Right lobe of liver (tissue), 6 donors: ENCODE results near the gene ADAMTS6. TPM values are rescaled to one million over a fixed set of nuclear protein-coding genes. Genes with fewer than 3 reads are reported as not detected.

Source experiments
- ATAC-seq, 4 donors: fragments of 200-7000 bp; cut with Tn5 transposase; one replicate each; pipeline ENCODE4 v1.9.1; 2020; ENCODE audit warnings: mild to moderate bottlenecking in 4 of 4, moderate library complexity in 4 of 4
- DNase-seq, 3 donors: peaks; one replicate each; pipeline ENCODE4 v3.0.0-alpha.2; 2020
- H3K27ac ChIP-seq, 3 donors: fragments of 200-600 bp; one replicate each; pipeline ENCODE4 v1.8.0; 2022
- H3K27me3 ChIP-seq, 2 donors: fragments of 200-600 bp; one replicate each; pipeline ENCODE4 v1.8.0; 2022
- H3K36me3 ChIP-seq, 4 donors: fragments of 200-600 bp; sonication (generic) in 1 of 4; one replicate each; pipeline versions ENCODE4 v1.5.1 to v1.8.0; 2017 to 2022; ENCODE audit warnings: control low read depth in 1 of 4
- H3K4me1 ChIP-seq, 4 donors: fragments of 200-600 bp; sonication (generic) in 1 of 4; one replicate each; pipeline versions ENCODE4 v1.5.1 to v1.8.0; 2017 to 2022; ENCODE audit warnings: control low read depth in 1 of 4
- H3K4me3 ChIP-seq, 3 donors: fragments of 200-600 bp; one replicate each; pipeline ENCODE4 v1.8.0; 2022
- H3K9me3 ChIP-seq, 4 donors: fragments of 200-600 bp; sonication (generic) in 1 of 4; one replicate each; pipeline versions ENCODE4 v1.5.1 to v1.8.0; 2017 to 2022; ENCODE audit warnings: control low read depth in 1 of 4
- CTCF ChIP-seq, 4 donors: fragments of 200-600 bp in 3 of 4; fragments of 450-650 bp in 1 of 4; IDR thresholded peaks; one replicate each; pipeline versions ENCODE4 v1.5.1 to v1.8.0; 2016 to 2022; ENCODE audit warnings: antibody characterized with exemption in 4 of 4, mild to moderate bottlenecking in 2 of 4
- POLR2A ChIP-seq: fragments of 450-650 bp; IDR thresholded peaks from one replicate; pipeline ENCODE4 v1.6.1; 2017; ENCODE audit warnings: antibody characterized with exemption, mild to moderate bottlenecking
- WGBS: methylation state at CpG from one replicate; pipeline ENCODE4 v1.1.6; 2018; ENCODE audit warnings: low coverage, low lambda C conversion rate; ENCODE audit not compliant: insufficient coverage; ENCODE audit errors: missing lambda C conversion rate; 5-methylcytosine and 5-hydroxymethylcytosine counted together
- intact Hi-C, 2 donors: fragments of 100-400 bp; cut with DNase I; formaldehyde crosslinking; loops; one replicate each; pipeline versions ENCODE4 v1.11.2 to v1.14.1; 2022
- total RNA-seq, 6 experiments: library from RNA; depleted of rRNA in 2 of 6; stranded (reverse); fragments of >200 nt in 2 of 6; fragmentation: NEBNext Ultra II Directional in 3 of 6; extraction: Animal tissue kit (Norgen Biotek cat#: 25700) in 3 of 6; gene quantifications; one replicate each; pipeline versions ENCODE4 v1.1.0 to v1.2.4, GENCODE V29; 2016 to 2023
- donor health status: DM: no; HTN: yes; CAD: no.
- donor health status: DM: no; HTN: no; CAD: no.
- donor health status: DM: no; HTN: no; CAD: no.
- donor health status: DM: no; HTN: yes; CAD: no.
- donor health status: DM: no; HTN: yes; CAD: no.

Gene ADAMTS6
- total RNA-seq, 6 experiments from 2014 or later: 0.17 to 0.56 (median 0.40) TPM

DNA sequence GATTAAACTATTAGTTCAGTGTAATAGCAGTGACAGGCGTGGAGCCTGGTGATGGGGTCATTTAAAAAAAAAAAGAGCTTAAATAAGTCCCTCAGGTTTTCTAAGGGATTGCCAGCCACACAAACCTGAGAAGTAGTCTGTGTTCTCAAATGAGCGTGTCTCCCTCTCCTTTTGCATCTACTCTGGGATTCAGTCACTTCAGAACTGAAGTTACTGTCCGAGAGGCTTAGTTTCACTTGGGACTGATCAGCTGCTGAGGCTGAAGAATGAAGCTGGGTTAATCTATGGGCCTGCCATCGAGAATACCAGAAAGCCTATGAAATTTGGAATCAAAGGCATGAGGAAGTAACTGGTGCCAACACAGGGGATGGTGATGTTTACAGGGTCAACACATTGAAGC lies 310.1 kb downstream of the ADAMTS6 start:
- Histone ChIP-seq H3K27me3 (no peaks in the 10 kb centered on the region), H3K4me3 (no peak overlapping the region), H3K4me1 (no peaks in the 10 kb centered on the region), H3K27ac (no peak overlapping the region), H3K9me3 (no peaks in the 10 kb centered on the region), H3K36me3 (no peaks in the 10 kb centered on the region)
- WGBS: 74% methylated on average over 4 of the region's 4 CpGs
- no peak for TF ChIP-seq POLR2A
- TF ChIP-seq CTCF (IDR thresholded peaks at IDR 0.05): no peak
- intact Hi-C loops: no loop called here
- ATAC-seq (no peak), DNase-seq (no peak)

DNA sequence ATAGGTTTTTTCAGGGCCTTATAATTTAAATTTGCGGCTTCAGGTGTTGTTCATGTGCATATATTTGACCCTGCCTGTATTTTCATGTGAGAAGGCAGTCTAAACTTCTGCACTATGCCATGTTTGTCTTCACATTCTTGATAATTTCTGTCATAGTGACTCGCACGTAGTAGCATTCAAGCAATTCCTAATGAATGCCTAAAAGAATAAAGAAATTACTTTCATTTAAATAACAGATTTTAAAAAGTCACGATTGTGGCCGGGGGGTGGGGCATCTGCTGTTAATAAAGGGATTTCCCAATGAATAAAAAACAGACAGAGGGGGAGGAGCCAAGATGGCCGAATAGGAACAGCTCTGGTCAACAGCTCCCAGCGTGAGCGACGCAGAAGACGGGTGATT lies 318.0 kb downstream of the ADAMTS6 start:
- Histone ChIP-seq H3K27me3 (no peaks in the 10 kb centered on the region), H3K36me3 (no peaks in the 10 kb centered on the region), H3K27ac (no peak overlapping the region), H3K9me3 (no peaks in the 10 kb centered on the region), H3K4me3 (no peak overlapping the region), H3K4me1 (no peaks in the 10 kb centered on the region)
- intact Hi-C loops: no loop called here
- WGBS: 92% methylated on average over 10 of the region's 10 CpGs
- no peak for DNase-seq
- no peak for ATAC-seq
- TF ChIP-seq CTCF (IDR thresholded peaks at IDR 0.05) (no peak), POLR2A (no peak)

- ATAC-seq (no peak), DNase-seq (no peak)
- intact Hi-C loops: no loop called here
- no peaks in the 10 kb centered on the region for H3K4me1 ChIP-seq
- no peak overlapping the region for H3K4me3 ChIP-seq
- no peak overlapping the region for H3K27ac ChIP-seq
- H3K9me3 ChIP-seq: no peaks in the 10 kb centered on the region
- WGBS: 65% methylated on average over 1 of the region's 1 CpG
- no peaks in the 10 kb centered on the region for H3K36me3 ChIP-seq
- no peaks in the 10 kb centered on the region for H3K27me3 ChIP-seq
- no peak for TF ChIP-seq CTCF (IDR thresholded peaks at IDR 0.05)
Measured at GRCh38 chr5:65161655-65162054, 320.1 kb downstream of the ADAMTS6 start.

- TF ChIP-seq POLR2A (no peak), CTCF (IDR thresholded peaks at IDR 0.05) (no peak)
- Histone ChIP-seq H3K9me3 (no peaks in the 10 kb centered on the region), H3K36me3 (no peaks in the 10 kb centered on the region), H3K4me1 (no peaks in the 10 kb centered on the region), H3K4me3 (no peak overlapping the region), H3K27me3 (no peaks in the 10 kb centered on the region), H3K27ac (no peak overlapping the region)
- ATAC-seq (no peak), DNase-seq (no peak)
- intact Hi-C loops: no loop called here
- 51% methylated on average over 4 of the region's 4 CpGs for WGBS
Measured at GRCh38 chr5:65157906-65158603, 323.7 kb downstream of the ADAMTS6 start.

GRCh38 chr5:65156933-65157332 lies 324.8 kb downstream of the ADAMTS6 start:
- intact Hi-C loops: no loop called here
- Histone ChIP-seq H3K36me3 (no peaks in the 10 kb centered on the region), H3K4me1 (no peaks in the 10 kb centered on the region), H3K27ac (no peak overlapping the region), H3K27me3 (no peaks in the 10 kb centered on the region), H3K9me3 (no peaks in the 10 kb centered on the region), H3K4me3 (no peak overlapping the region)
- DNase-seq (no peak), ATAC-seq (no peak)
- 75% methylated on average over 2 of the region's 2 CpGs for WGBS
- TF ChIP-seq CTCF (IDR thresholded peaks at IDR 0.05): no peak
- TF ChIP-seq POLR2A: no peak
